ENCODE data around the gene MRPL23. TPM values are rescaled to one million over a fixed set of nuclear protein-coding genes. Genes with fewer than 3 reads are reported as not detected.
A peak's percentile ranks its signal among the peaks of the same experiment; 100 is the strongest.

MRPL23 gene
- total RNA-seq (2022) (89.2 and 98.0 TPM in 2 replicates), Bru-seq, nascent RNA (percentile 29 among the genes with signal in this experiment), BruChase-seq, experiment 1, labeled RNA remaining after a 6-hour chase (percentile 26 among the genes with signal in this experiment), BruChase-seq, experiment 2, labeled RNA remaining after a 2-hour chase (percentile 29 among the genes with signal in this experiment)
- long read RNA-seq, transcript MRPL23-205 (5 exons, 736 nt): major isoform, 113 of 140 reads
- long read RNA-seq, partial matches to known transcripts: 13 of 140 reads
- long read RNA-seq, other reads (novel, unspliced or antisense): 13 of 140 reads

DNA sequence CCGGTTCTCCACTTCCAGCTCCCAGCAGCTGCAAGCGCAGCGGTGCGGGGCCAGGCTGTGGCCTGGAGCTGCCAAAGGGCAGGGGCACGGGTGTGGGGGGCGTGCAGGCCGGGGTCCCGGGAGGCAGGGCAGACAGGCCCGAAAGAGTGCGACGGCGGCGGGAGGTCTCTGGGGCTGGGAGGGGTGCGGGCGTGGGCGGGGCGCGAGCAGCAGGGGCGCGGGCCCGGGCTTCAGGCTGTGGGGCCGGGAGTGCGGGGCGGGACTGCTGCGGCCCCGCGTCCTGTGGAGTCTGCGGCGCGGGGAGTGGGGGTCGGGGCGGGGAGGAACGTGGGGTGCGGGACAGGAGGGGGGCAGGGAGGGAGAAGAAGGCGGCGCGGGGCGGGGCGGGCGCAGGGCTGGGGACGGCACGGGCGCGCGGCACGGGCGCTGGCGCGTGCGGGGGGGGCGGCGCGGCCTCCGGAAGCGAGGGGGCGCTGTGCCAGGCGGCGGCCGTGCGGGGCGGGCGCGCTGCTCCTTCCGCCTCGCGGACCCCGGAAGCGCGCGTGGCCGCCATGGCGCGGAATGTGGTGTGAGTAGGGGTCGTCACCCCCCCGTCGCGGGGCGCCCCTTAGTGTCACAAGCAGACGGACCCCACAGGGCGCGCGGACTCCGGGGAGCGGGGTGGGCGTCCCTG lies at the start of gene MRPL23:
Gene MRPL23, plus strand, starts transcription at position 521 of the 673 bp plus-strand sequence. Its CDS starts 31 bp downstream, at position 552.
- Mint-ChIP-seq H3K27me3 (ENCODE audit: insufficient read depth, unreplicated experiment) (no peaks in the 10 kb centered on the region), H3K27ac (ENCODE audit: low read depth, unreplicated experiment) (no peak within 1 kb of the TSS), H3K4me1 (ENCODE audit: insufficient read depth, unreplicated experiment) (peaks cover 10% of the 10 kb centered on the region), H3K36me3 (ENCODE audit: insufficient read depth, unreplicated experiment) (peaks cover 6% of the 10 kb centered on the region), H3K4me3 (ENCODE audit: unreplicated experiment) (no peak within 1 kb of the TSS), H3K9me3 (ENCODE audit: unreplicated experiment) (no peaks in the 10 kb centered on the region)
- POLR2A ChIA-PET: interaction anchor here (1.0 to 2.4 kb wide), 4 partner anchors 53 to 253 kb away, joined by 3 to 12 read pairs (median 6); partner anchors contain the start of gene SYT8
- no peak for TF ChIP-seq CTCF (IDR thresholded peaks at IDR 0.05; ENCODE audit: unreplicated experiment)
- intact Hi-C loops (cut with micrococcal nuclease): no loop called here
- BruUV-seq (replicated peaks): no TSS peak
- DNase-seq (ENCODE audit: unreplicated experiment): no peak
- CTCF ChIA-PET: interaction anchor here (0.8 to 2.1 kb wide), 6 partner anchors 49 to 294 kb away, joined by 3 to 12 read pairs (median 6); no protein-coding TSS in a partner anchor

GRCh38 chr11:1899090-1899489 lies 48.0 kb upstream of the MRPL23 start:
- no peak for DNase-seq (ENCODE audit: unreplicated experiment)
- Mint-ChIP-seq H3K4me1 (ENCODE audit: insufficient read depth, unreplicated experiment) (no peaks in the 10 kb centered on the region), H3K36me3 (ENCODE audit: insufficient read depth, unreplicated experiment) (no peaks in the 10 kb centered on the region), H3K27me3 (ENCODE audit: insufficient read depth, unreplicated experiment) (peaks cover 31% of the 10 kb centered on the region), H3K9me3 (ENCODE audit: unreplicated experiment) (no peaks in the 10 kb centered on the region), H3K4me3 (ENCODE audit: unreplicated experiment) (no peak overlapping the region), H3K27ac (ENCODE audit: low read depth, unreplicated experiment) (no peak overlapping the region)
- no peak for TF ChIP-seq CTCF (IDR thresholded peaks at IDR 0.05; ENCODE audit: unreplicated experiment)
- intact Hi-C loops (cut with micrococcal nuclease): no loop called here
- POLR2A ChIA-PET: no interaction called here
- no TSS peak for BruUV-seq (replicated peaks)
- CTCF ChIA-PET: interaction anchor here (0.6 to 1.8 kb wide), 4 partner anchors 8 to 205 kb away, joined by 4 to 7 read pairs (median 4); no protein-coding TSS in a partner anchor

- no peak overlapping the region for H3K4me3 Mint-ChIP-seq (ENCODE audit: unreplicated experiment)
- ChIA-PET CTCF (interaction anchor here (0.6 to 1.8 kb wide), 5 partner anchors 8 to 206 kb away, joined by 3 to 7 read pairs (median 4); no protein-coding TSS in a partner anchor), POLR2A (no interaction called here)
- BruUV-seq (replicated peaks): no TSS peak
- intact Hi-C loops (cut with micrococcal nuclease): no loop called here
- no peak overlapping the region for H3K27ac Mint-ChIP-seq (ENCODE audit: low read depth, unreplicated experiment)
- no peaks in the 10 kb centered on the region for H3K4me1 Mint-ChIP-seq (ENCODE audit: insufficient read depth, unreplicated experiment)
- no peak for TF ChIP-seq CTCF (IDR thresholded peaks at IDR 0.05; ENCODE audit: unreplicated experiment)
- H3K27me3 Mint-ChIP-seq (ENCODE audit: insufficient read depth, unreplicated experiment): peaks cover 30% of the 10 kb centered on the region
- no peaks in the 10 kb centered on the region for H3K9me3 Mint-ChIP-seq (ENCODE audit: unreplicated experiment)
- no peaks in the 10 kb centered on the region for H3K36me3 Mint-ChIP-seq (ENCODE audit: insufficient read depth, unreplicated experiment)
- no peak for DNase-seq (ENCODE audit: unreplicated experiment)
Measured at GRCh38 chr11:1899686-1900085, 47.4 kb upstream of the MRPL23 start.

DNA sequence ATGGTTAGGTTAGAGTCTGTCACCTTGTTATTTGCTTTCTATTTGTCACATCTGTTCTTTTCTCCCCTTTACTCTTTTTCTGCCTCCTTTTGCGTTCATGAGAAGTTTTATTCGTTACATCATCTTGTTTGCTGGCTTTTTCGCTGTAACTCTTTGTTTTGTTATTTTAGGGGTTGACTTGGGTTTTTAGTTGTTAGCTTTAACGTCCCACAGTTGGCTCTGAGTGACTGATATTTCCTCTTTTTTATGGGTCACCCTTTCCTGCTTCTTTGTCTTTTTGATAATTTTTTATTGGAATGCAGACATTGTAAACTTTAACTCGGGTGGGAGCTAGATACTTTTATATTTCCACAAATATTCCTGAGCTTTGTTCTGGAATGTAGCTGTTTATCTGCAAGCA lies 41.0 kb upstream of the MRPL23 start:
- ChIA-PET POLR2A (interaction anchor here (0.6 to 0.7 kb wide), 4 partner anchors 14 to 417 kb away, joined by 3 read pairs; no protein-coding TSS in a partner anchor), CTCF (interaction anchor here (0.6 to 1.3 kb wide), 5 partner anchors 43 to 701 kb away, joined by 3 to 6 read pairs (median 4); no protein-coding TSS in a partner anchor)
- BruUV-seq (replicated peaks): no TSS peak
- Mint-ChIP-seq H3K9me3 (ENCODE audit: unreplicated experiment) (no peaks in the 10 kb centered on the region), H3K4me1 (ENCODE audit: insufficient read depth, unreplicated experiment) (peaks cover 6% of the 10 kb centered on the region), H3K36me3 (ENCODE audit: insufficient read depth, unreplicated experiment) (no peaks in the 10 kb centered on the region), H3K4me3 (ENCODE audit: unreplicated experiment) (no peak overlapping the region), H3K27ac (ENCODE audit: low read depth, unreplicated experiment) (no peak overlapping the region), H3K27me3 (ENCODE audit: insufficient read depth, unreplicated experiment) (peaks cover 56% of the 10 kb centered on the region)
- intact Hi-C loops (cut with micrococcal nuclease): no loop called here
- no peak for DNase-seq (ENCODE audit: unreplicated experiment)
- TF ChIP-seq CTCF (IDR thresholded peaks at IDR 0.05; ENCODE audit: unreplicated experiment): no peak
